GM23338 (cell line): Measurements from ENCODE around the gene NRG3.

Experiments used
- CREB1 ChIP-seq: fragments of 250-450 bp; sonication (Bioruptor Pico); IDR thresholded peaks from 2 replicates; pipeline ENCODE4 v1.5.0; 2020; ENCODE audit warnings: low read depth, mild to moderate bottlenecking, moderate library complexity
- EZH2 ChIP-seq: fragments of 200-600 bp; sonication (generic); IDR thresholded peaks from one replicate; pipeline ENCODE4 v1.8.0; 2017; ENCODE audit warnings: antibody characterized with exemption, mild to moderate bottlenecking, low read depth; ENCODE audit not compliant: unreplicated experiment
- EZH2phosphoT487 ChIP-seq: fragments of 200-600 bp; sonication (generic); IDR thresholded peaks from one replicate; pipeline ENCODE4 v1.8.1; 2018; ENCODE audit warnings: antibody characterized with exemption; ENCODE audit not compliant: unreplicated experiment
- JUNB ChIP-seq: IDR thresholded peaks from one replicate; pipeline ENCODE4 v1.6.1; 2016; ENCODE audit warnings: antibody characterized with exemption; ENCODE audit not compliant: unreplicated experiment
- POLR2AphosphoS5 ChIP-seq: IDR thresholded peaks from 2 replicates; pipeline ENCODE4 v1.6.1; 2016; ENCODE audit warnings: antibody characterized with exemption, low read depth
- ZNF331 ChIP-seq: fragments of 250-450 bp; sonication (Bioruptor Pico); IDR thresholded peaks from 2 replicates; pipeline ENCODE4 v1.5.0; 2020; ENCODE audit warnings: low read depth, mild to moderate bottlenecking, moderate library complexity
- TF ChIP-seq, protein P1 (sequence below), 2 experiments: fragments of 200-600 bp in 1 of 2; sonication (generic) in 1 of 2; conservative IDR thresholded peaks; 2 replicates each; pipeline versions ENCODE4 v1.5.1 to v1.6.1; 2016 to 2017; ENCODE audit warnings: antibody characterized with exemption in 2 of 2, low read depth in 2 of 2, mild to moderate bottlenecking in 2 of 2, moderate library complexity in 1 of 2
- TF ChIP-seq, protein P2 (sequence below): IDR thresholded peaks from one replicate; pipeline ENCODE4 v1.6.1; 2018; ENCODE audit warnings: antibody characterized with exemption; ENCODE audit not compliant: unreplicated experiment
- TF ChIP-seq, protein P3 (sequence below): IDR thresholded peaks from 2 replicates; pipeline ENCODE4 v1.6.1; 2016; ENCODE audit warnings: antibody characterized with exemption

DNA sequence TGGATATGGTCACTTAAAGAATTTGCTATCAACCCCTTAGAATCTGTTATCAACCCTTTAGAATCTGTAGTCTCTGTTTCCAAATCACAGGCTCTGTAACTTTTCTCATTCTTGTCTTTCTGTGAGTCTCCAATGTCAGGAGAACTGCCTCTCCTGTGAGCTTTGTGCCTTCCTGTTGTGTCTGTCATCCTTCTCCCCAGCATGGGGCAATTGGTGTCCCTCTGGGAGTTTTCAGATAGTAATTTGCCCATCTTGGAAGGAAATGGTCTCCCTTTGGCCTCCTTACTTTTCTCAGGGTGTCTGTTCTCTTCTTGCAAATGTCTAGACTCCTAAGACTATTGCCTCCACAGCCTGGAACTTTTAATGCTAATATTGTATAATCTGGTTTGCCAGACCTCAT is 521.9 kb downstream of the NRG3 start:
- TF ChIP-seq, protein P1, sequence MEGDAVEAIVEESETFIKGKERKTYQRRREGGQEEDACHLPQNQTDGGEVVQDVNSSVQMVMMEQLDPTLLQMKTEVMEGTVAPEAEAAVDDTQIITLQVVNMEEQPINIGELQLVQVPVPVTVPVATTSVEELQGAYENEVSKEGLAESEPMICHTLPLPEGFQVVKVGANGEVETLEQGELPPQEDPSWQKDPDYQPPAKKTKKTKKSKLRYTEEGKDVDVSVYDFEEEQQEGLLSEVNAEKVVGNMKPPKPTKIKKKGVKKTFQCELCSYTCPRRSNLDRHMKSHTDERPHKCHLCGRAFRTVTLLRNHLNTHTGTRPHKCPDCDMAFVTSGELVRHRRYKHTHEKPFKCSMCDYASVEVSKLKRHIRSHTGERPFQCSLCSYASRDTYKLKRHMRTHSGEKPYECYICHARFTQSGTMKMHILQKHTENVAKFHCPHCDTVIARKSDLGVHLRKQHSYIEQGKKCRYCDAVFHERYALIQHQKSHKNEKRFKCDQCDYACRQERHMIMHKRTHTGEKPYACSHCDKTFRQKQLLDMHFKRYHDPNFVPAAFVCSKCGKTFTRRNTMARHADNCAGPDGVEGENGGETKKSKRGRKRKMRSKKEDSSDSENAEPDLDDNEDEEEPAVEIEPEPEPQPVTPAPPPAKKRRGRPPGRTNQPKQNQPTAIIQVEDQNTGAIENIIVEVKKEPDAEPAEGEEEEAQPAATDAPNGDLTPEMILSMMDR (conservative IDR thresholded peaks at IDR 0.05; ENCODE audit: low read depth in 2 of 2), result no peak
- TF ChIP-seq, protein P2, sequence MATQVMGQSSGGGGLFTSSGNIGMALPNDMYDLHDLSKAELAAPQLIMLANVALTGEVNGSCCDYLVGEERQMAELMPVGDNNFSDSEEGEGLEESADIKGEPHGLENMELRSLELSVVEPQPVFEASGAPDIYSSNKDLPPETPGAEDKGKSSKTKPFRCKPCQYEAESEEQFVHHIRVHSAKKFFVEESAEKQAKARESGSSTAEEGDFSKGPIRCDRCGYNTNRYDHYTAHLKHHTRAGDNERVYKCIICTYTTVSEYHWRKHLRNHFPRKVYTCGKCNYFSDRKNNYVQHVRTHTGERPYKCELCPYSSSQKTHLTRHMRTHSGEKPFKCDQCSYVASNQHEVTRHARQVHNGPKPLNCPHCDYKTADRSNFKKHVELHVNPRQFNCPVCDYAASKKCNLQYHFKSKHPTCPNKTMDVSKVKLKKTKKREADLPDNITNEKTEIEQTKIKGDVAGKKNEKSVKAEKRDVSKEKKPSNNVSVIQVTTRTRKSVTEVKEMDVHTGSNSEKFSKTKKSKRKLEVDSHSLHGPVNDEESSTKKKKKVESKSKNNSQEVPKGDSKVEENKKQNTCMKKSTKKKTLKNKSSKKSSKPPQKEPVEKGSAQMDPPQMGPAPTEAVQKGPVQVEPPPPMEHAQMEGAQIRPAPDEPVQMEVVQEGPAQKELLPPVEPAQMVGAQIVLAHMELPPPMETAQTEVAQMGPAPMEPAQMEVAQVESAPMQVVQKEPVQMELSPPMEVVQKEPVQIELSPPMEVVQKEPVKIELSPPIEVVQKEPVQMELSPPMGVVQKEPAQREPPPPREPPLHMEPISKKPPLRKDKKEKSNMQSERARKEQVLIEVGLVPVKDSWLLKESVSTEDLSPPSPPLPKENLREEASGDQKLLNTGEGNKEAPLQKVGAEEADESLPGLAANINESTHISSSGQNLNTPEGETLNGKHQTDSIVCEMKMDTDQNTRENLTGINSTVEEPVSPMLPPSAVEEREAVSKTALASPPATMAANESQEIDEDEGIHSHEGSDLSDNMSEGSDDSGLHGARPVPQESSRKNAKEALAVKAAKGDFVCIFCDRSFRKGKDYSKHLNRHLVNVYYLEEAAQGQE, result no peak
- TF ChIP-seq POLR2AphosphoS5, result no peak
- no peak for TF ChIP-seq EZH2
- no peak for TF ChIP-seq ZNF331 (CRISPR knock-in tag)
- TF ChIP-seq CREB1 (CRISPR knock-in tag), result no peak
- TF ChIP-seq, protein P3, sequence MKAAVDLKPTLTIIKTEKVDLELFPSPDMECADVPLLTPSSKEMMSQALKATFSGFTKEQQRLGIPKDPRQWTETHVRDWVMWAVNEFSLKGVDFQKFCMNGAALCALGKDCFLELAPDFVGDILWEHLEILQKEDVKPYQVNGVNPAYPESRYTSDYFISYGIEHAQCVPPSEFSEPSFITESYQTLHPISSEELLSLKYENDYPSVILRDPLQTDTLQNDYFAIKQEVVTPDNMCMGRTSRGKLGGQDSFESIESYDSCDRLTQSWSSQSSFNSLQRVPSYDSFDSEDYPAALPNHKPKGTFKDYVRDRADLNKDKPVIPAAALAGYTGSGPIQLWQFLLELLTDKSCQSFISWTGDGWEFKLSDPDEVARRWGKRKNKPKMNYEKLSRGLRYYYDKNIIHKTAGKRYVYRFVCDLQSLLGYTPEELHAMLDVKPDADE, result no peak
- no peak for TF ChIP-seq EZH2phosphoT487
- TF ChIP-seq JUNB, result no peak
